Esophagus muscularis mucosa (tissue), 4 donors: ENCODE results near the gene CAPZB. TPM values are rescaled to one million over a fixed set of nuclear protein-coding genes. Genes with fewer than 3 reads are reported as not detected.

ENCODE experiments used
- DNase-seq: peaks from one replicate; pipeline ENCODE4 v3.0.0-alpha.2; 2017; ENCODE audit errors: extremely low spot score
- H3K27ac ChIP-seq, 4 donors: fragments of 200-600 bp; sonication (generic); replicated peaks in 1 of 4; 1 replicate in 3 of 4; 2 replicates in 1 of 4; pipeline ENCODE4 v1.5.1; 2016 to 2019; ENCODE audit warnings: mild to moderate bottlenecking in 1 of 4
- H3K27me3 ChIP-seq, 4 donors: fragments of 200-600 bp; sonication (generic); one replicate each; pipeline versions ENCODE4 v1.5.1 to v1.6.0; 2016 to 2019
- H3K36me3 ChIP-seq, 4 donors: fragments of 200-600 bp; sonication (generic); one replicate each; pipeline ENCODE4 v1.5.1; 2016 to 2019
- H3K4me1 ChIP-seq, 4 donors: fragments of 200-600 bp; sonication (generic); one replicate each; pipeline ENCODE4 v1.5.1; 2016 to 2019
- H3K4me3 ChIP-seq, 4 donors: fragments of 200-600 bp; sonication (generic); 1 replicate in 2 of 4; 2 replicates in 2 of 4; pipeline ENCODE4 v1.5.1; 2016 to 2019; ENCODE audit warnings: mild to moderate bottlenecking in 4 of 4, moderate library complexity in 1 of 4
- H3K9me3 ChIP-seq, 4 donors: fragments of 200-600 bp; sonication (generic); 1 replicate in 3 of 4; 2 replicates in 1 of 4; pipeline ENCODE4 v1.5.1; 2016 to 2019
- EP300 ChIP-seq: sonication (generic); formaldehyde crosslinking; IDR thresholded peaks from one replicate; pipeline ENCODE4 v1.6.1; 2017; ENCODE audit warnings: antibody characterized with exemption
- POLR2A ChIP-seq: fragments of 450-650 bp; IDR thresholded peaks from one replicate; pipeline ENCODE4 v1.6.1; 2017; ENCODE audit warnings: antibody characterized with exemption, moderate library complexity, mild to moderate bottlenecking, low read depth
- POLR2AphosphoS5 ChIP-seq, 2 donors: sonication (generic); formaldehyde crosslinking; IDR thresholded peaks; one replicate each; pipeline ENCODE4 v1.6.1; 2017; ENCODE audit warnings: antibody characterized with exemption in 2 of 2
- WGBS: methylation state at CpG from one replicate; pipeline ENCODE4 v1.1.5; 2018; 5-methylcytosine and 5-hydroxymethylcytosine counted together
- intact Hi-C: fragments of 100-400 bp; cut with DNase I; formaldehyde crosslinking; loops from one replicate; pipeline ENCODE4 v1.15.1; 2023
- total RNA-seq, 4 donors: library from RNA; depleted of rRNA; stranded (reverse); fragments of >200 nt; gene quantifications; one replicate each; pipeline versions ENCODE4 v1.1.0 to v1.2.1, GENCODE V29; 2016
- TF ChIP-seq, protein P1 (sequence below), 3 experiments: fragments of 200-600 bp in 2 of 3; fragments of 450-650 bp in 1 of 3; sonication (generic) in 2 of 3; IDR thresholded peaks; one replicate each; pipeline ENCODE4 v1.5.1; 2017 to 2019; ENCODE audit warnings: antibody characterized with exemption in 3 of 3, mild to moderate bottlenecking in 2 of 3, moderate library complexity in 1 of 3

Gene CAPZB
- total RNA-seq, 4 donors from 2014 or later: 186 to 261 (median 203) TPM

DNA sequence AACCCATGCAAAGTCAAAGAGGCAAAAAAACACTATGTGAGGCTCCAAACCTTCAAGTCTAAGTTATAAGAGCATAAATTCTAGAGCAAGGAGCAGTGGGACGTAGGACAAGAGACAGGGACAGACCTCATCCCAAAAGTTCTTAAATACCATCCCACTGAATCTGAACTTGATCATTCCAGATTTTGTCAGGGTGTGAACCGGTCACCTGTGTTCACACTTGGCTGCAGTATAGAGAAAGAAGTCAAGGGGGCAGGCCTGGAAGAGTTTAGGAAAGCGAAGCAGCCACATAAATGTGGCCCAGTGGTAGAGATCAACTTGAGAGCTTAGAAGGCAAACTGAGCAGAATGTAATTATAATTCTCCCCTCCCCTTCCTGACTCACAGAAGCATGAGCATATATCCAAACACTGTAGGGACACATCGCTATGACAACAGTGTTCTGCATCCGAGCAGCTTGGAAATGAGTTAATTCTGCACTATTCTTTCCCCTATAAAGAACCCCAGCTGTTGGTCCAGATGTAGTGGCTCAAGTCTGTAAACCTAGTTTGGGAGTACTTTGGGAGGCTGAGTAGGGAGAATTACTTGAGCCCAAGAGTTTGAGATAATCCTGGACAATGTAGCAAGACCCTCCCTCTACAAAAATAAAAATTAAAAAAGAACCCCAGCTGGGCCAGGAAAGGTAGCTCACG, 176.1 kb downstream of the CAPZB start:
- WGBS: 80% methylated on average over 6 of the region's 6 CpGs

DNA sequence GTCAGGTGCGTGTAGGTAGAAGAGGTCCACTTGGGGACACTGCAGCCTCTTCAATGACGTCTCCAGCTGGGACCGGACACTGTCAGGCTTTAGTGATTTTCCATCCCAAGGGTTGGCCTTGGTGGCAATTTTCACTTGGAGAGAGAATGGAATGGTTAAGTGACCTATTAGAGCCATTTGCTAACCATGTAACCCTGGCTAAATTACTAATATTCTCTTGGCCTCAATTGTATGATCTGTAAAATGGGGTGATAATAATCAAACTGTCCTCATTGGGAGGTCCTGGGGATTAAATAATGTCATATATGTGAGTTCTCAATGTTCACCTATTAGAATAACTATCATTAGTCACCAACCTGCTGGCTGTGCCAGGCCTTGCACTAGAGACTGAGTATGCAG, 176.8 kb downstream of the CAPZB start:
- Histone ChIP-seq H3K9me3 (no peaks in the 10 kb centered on the region), H3K4me1 (peaks cover 17 to 37% (median 29%) of the 10 kb centered on the region in 4 donors), H3K36me3 (peaks cover 16 to 53% (median 51%) of the 10 kb centered on the region in 4 donors), H3K4me3 (no peak overlapping the region), H3K27ac (no peak overlapping the region), H3K27me3 (no peaks in the 10 kb centered on the region)
- TF ChIP-seq POLR2A (no peak), POLR2AphosphoS5 (IDR thresholded peaks at IDR 0.05) (no peak), EP300 (no peak)
- TF ChIP-seq, protein P1, sequence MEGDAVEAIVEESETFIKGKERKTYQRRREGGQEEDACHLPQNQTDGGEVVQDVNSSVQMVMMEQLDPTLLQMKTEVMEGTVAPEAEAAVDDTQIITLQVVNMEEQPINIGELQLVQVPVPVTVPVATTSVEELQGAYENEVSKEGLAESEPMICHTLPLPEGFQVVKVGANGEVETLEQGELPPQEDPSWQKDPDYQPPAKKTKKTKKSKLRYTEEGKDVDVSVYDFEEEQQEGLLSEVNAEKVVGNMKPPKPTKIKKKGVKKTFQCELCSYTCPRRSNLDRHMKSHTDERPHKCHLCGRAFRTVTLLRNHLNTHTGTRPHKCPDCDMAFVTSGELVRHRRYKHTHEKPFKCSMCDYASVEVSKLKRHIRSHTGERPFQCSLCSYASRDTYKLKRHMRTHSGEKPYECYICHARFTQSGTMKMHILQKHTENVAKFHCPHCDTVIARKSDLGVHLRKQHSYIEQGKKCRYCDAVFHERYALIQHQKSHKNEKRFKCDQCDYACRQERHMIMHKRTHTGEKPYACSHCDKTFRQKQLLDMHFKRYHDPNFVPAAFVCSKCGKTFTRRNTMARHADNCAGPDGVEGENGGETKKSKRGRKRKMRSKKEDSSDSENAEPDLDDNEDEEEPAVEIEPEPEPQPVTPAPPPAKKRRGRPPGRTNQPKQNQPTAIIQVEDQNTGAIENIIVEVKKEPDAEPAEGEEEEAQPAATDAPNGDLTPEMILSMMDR (IDR thresholded peaks at IDR 0.05): no peak
- WGBS: 93% methylated on average over 3 of the region's 3 CpGs
- intact Hi-C loops: loop anchor here (10.0 kb wide), 1 partner anchor 54 kb away; the partner anchor contains the start of genes EMC1 and MRTO4
- DNase-seq: no peak

More for the DNA sequence above, 176.1 kb downstream of the CAPZB start:
- no peak for DNase-seq
- intact Hi-C loops: loop anchor here (10.0 kb wide), 1 partner anchor 54 kb away; the partner anchor contains the start of genes EMC1 and MRTO4
- H3K27ac ChIP-seq: no peak overlapping the region
- H3K4me1 ChIP-seq: peaks cover 17 to 45% (median 36%) of the 10 kb centered on the region in 4 donors
- no peak for TF ChIP-seq POLR2A
- TF ChIP-seq POLR2AphosphoS5 (IDR thresholded peaks at IDR 0.05): no peak
- no peak for TF ChIP-seq EP300
- TF ChIP-seq, protein P1 (IDR thresholded peaks at IDR 0.05): no peak
- H3K9me3 ChIP-seq: no peaks in the 10 kb centered on the region
- H3K36me3 ChIP-seq: peaks cover 9 to 45% (median 43%) of the 10 kb centered on the region in 4 donors
- H3K27me3 ChIP-seq: no peaks in the 10 kb centered on the region
- H3K4me3 ChIP-seq: no peak overlapping the region

DNA sequence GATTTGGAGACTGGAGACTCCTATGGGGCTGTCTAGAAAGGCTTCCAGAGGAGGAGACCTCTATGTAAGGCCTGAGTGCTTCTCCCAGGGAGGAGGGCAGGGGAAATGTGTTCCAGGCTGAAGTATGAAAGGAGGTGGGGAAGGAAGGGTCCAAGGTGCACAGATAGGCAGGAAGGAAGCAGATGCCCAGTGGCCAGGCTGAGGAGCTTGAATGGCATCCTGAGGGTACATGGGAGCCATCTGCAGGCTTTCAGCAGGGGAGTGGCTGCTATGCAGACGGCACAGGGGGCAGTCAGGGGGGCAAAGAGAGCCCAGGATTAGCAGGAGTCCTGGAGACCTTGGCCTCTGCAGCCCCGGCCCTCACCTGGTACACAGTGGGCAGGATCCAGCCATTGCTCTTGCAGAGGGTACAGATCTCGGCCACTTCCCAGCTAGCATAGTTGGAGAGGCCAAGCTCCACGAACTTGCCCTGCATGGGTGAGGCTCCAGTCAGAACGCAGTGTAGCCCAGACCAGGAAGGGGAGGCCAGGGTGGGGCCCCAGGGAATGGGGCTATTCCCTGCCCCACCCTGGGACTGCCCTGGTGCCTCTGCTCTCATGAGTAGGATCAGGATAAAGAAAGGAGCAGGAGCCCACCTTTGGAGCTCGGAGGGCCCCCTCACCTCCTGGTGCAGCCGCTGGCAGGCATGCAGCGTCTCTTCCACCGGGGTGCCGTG, 177.4 kb downstream of the CAPZB start:
- Histone ChIP-seq H3K27me3 (no peaks in the 10 kb centered on the region), H3K27ac (no peak overlapping the region), H3K9me3 (no peaks in the 10 kb centered on the region), H3K36me3 (peaks cover 21 to 58% (median 56%) of the 10 kb centered on the region in 4 donors), H3K4me1 (peaks cover 11 to 31% (median 23%) of the 10 kb centered on the region in 4 donors), H3K4me3 (no peak overlapping the region)
- DNase-seq: no peak
- intact Hi-C loops: loop anchor here (10.0 kb wide), 1 partner anchor 53 kb away; the partner anchor contains the start of genes EMC1 and MRTO4
- TF ChIP-seq EP300 (no peak), POLR2A (no peak), POLR2AphosphoS5 (IDR thresholded peaks at IDR 0.05) (no peak)
- TF ChIP-seq, protein P1 (IDR thresholded peaks at IDR 0.05): no peak
- 82% methylated on average over 3 of the region's 10 CpGs for WGBS

DNA sequence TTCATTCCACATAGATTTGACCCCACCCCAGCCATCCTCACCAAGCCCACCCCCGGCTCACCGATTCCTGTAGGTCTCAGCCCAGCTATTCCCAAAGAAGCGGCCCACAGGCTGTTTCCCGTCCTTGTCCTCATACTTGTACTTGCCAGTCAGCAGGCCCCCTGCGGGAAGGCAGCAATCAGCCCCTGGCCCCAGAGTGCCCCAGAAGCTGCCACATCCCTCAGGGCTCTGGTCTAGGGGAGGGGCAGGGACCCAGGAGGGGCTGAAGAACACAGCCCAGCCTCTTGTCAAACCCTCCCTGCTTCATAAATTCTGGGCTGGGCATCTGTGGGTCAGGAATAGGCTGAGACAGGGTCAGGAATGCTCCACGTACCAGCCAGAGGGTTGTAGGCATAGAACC, 178.4 kb downstream of the CAPZB start:
- no peaks in the 10 kb centered on the region for H3K9me3 ChIP-seq
- H3K36me3 ChIP-seq: peaks cover 22 to 65% (median 61%) of the 10 kb centered on the region in 4 donors
- no peak for TF ChIP-seq POLR2A
- no peak for TF ChIP-seq EP300
- TF ChIP-seq, protein P1 (IDR thresholded peaks at IDR 0.05): no peak
- no peak for TF ChIP-seq POLR2AphosphoS5 (IDR thresholded peaks at IDR 0.05)
- H3K4me1 ChIP-seq: peaks cover 9 to 25% (median 19%) of the 10 kb centered on the region in 4 donors
- no peak overlapping the region for H3K4me3 ChIP-seq
- no peaks in the 10 kb centered on the region for H3K27me3 ChIP-seq
- intact Hi-C loops: loop anchor here (10.0 kb wide), 1 partner anchor 52 kb away; the partner anchor contains the start of genes EMC1 and MRTO4
- 70% methylated on average over 2 of the region's 6 CpGs for WGBS
- no peak for DNase-seq
- no peak overlapping the region for H3K27ac ChIP-seq
